ENCODE measurements around the gene CDCA8.
"Not testable (repeated sequence)": the region's sequence is repeated elsewhere in the genome, so short reads cannot be mapped to it uniquely, and the experiment has no call there.

CDCA8 gene

GRCh38 chr1:37731312-37732019 lies 39.1 kb downstream of the CDCA8 start:
- H3K27me3 ChIP-seq (ENCODE audit: control insufficient read depth, insufficient read depth, low read length): no peaks in the 10 kb centered on the region
- H3K9me3 ChIP-seq (ENCODE audit: control insufficient read depth, low read length): no peaks in the 10 kb centered on the region
- no peak overlapping the region for H3K9ac ChIP-seq (ENCODE audit: low read length)
- no peaks in the 10 kb centered on the region for H3K36me3 ChIP-seq (ENCODE audit: control insufficient read depth, insufficient read depth, low read length)
- no peak overlapping the region for H3K4me3 ChIP-seq (ENCODE audit: low read length)
- H3K4me1 ChIP-seq (ENCODE audit: control insufficient read depth, insufficient read depth, low read length): peaks cover 13% of the 10 kb centered on the region

GRCh38 chr1:37732111-37732780 lies 39.9 kb downstream of the CDCA8 start:
- Histone ChIP-seq H3K9ac (ENCODE audit: low read length) (no peak overlapping the region), H3K9me3 (ENCODE audit: control insufficient read depth, low read length) (no peaks in the 10 kb centered on the region), H3K27me3 (ENCODE audit: control insufficient read depth, insufficient read depth, low read length) (no peaks in the 10 kb centered on the region), H3K4me1 (ENCODE audit: control insufficient read depth, insufficient read depth, low read length) (peaks cover 13% of the 10 kb centered on the region), H3K36me3 (ENCODE audit: control insufficient read depth, insufficient read depth, low read length) (no peaks in the 10 kb centered on the region), H3K4me3 (ENCODE audit: low read length) (no peak overlapping the region)

GRCh38 chr1:37734629-37735591 lies 42.6 kb downstream of the CDCA8 start:
- no peaks in the 10 kb centered on the region for H3K27me3 ChIP-seq (ENCODE audit: control insufficient read depth, insufficient read depth, low read length)
- no peaks in the 10 kb centered on the region for H3K36me3 ChIP-seq (ENCODE audit: control insufficient read depth, insufficient read depth, low read length)
- H3K4me3 ChIP-seq (ENCODE audit: low read length): no peak overlapping the region
- H3K4me1 ChIP-seq (ENCODE audit: control insufficient read depth, insufficient read depth, low read length): peaks cover 13% of the 10 kb centered on the region
- H3K9ac ChIP-seq (ENCODE audit: low read length): no peak overlapping the region
- no peaks in the 10 kb centered on the region for H3K9me3 ChIP-seq (ENCODE audit: control insufficient read depth, low read length)

GRCh38 chr1:37737975-37738374 lies 45.7 kb downstream of the CDCA8 start:
- not testable (repeated sequence) for H3K4me1 ChIP-seq (ENCODE audit: control insufficient read depth, insufficient read depth, low read length); H3K9me3 ChIP-seq (ENCODE audit: control insufficient read depth, low read length); H3K9ac ChIP-seq (ENCODE audit: low read length); H3K27me3 ChIP-seq (ENCODE audit: control insufficient read depth, insufficient read depth, low read length); H3K4me3 ChIP-seq (ENCODE audit: low read length); H3K36me3 ChIP-seq (ENCODE audit: control insufficient read depth, insufficient read depth, low read length)

GRCh38 chr1:37738619-37739018 lies 46.3 kb downstream of the CDCA8 start:
- H3K36me3 ChIP-seq (ENCODE audit: control insufficient read depth, insufficient read depth, low read length); H3K4me3 ChIP-seq (ENCODE audit: low read length); H3K4me1 ChIP-seq (ENCODE audit: control insufficient read depth, insufficient read depth, low read length); H3K27me3 ChIP-seq (ENCODE audit: control insufficient read depth, insufficient read depth, low read length); H3K9me3 ChIP-seq (ENCODE audit: control insufficient read depth, low read length); H3K9ac ChIP-seq (ENCODE audit: low read length): not testable (repeated sequence)

GRCh38 chr1:37739222-37739621 lies 46.9 kb downstream of the CDCA8 start:
- Histone ChIP-seq H3K9ac (ENCODE audit: low read length) (no peak overlapping the region), H3K27me3 (ENCODE audit: control insufficient read depth, insufficient read depth, low read length) (no peaks in the 10 kb centered on the region), H3K4me3 (ENCODE audit: low read length) (no peak overlapping the region), H3K9me3 (ENCODE audit: control insufficient read depth, low read length) (no peaks in the 10 kb centered on the region), H3K36me3 (ENCODE audit: control insufficient read depth, insufficient read depth, low read length) (no peaks in the 10 kb centered on the region), H3K4me1 (ENCODE audit: control insufficient read depth, insufficient read depth, low read length) (peaks cover 5% of the 10 kb centered on the region)

GRCh38 chr1:37741130-37741529 lies 48.8 kb downstream of the CDCA8 start:
- H3K27me3 ChIP-seq (ENCODE audit: control insufficient read depth, insufficient read depth, low read length): no peaks in the 10 kb centered on the region
- H3K4me3 ChIP-seq (ENCODE audit: low read length): no peak overlapping the region
- no peaks in the 10 kb centered on the region for H3K9me3 ChIP-seq (ENCODE audit: control insufficient read depth, low read length)
- no peaks in the 10 kb centered on the region for H3K36me3 ChIP-seq (ENCODE audit: control insufficient read depth, insufficient read depth, low read length)
- no peaks in the 10 kb centered on the region for H3K4me1 ChIP-seq (ENCODE audit: control insufficient read depth, insufficient read depth, low read length)
- H3K9ac ChIP-seq (ENCODE audit: low read length): no peak overlapping the region

GRCh38 chr1:37741662-37742061 lies 49.3 kb downstream of the CDCA8 start:
- Histone ChIP-seq H3K36me3 (ENCODE audit: control insufficient read depth, insufficient read depth, low read length) (no peaks in the 10 kb centered on the region), H3K4me3 (ENCODE audit: low read length) (no peak overlapping the region), H3K4me1 (ENCODE audit: control insufficient read depth, insufficient read depth, low read length) (no peaks in the 10 kb centered on the region), H3K9ac (ENCODE audit: low read length) (no peak overlapping the region), H3K9me3 (ENCODE audit: control insufficient read depth, low read length) (no peaks in the 10 kb centered on the region), H3K27me3 (ENCODE audit: control insufficient read depth, insufficient read depth, low read length) (no peaks in the 10 kb centered on the region)

- Histone ChIP-seq H3K4me3 (ENCODE audit: low read length) (no peak overlapping the region), H3K36me3 (ENCODE audit: control insufficient read depth, insufficient read depth, low read length) (no peaks in the 10 kb centered on the region), H3K27me3 (ENCODE audit: control insufficient read depth, insufficient read depth, low read length) (peaks cover under 1% of the 10 kb centered on the region), H3K4me1 (ENCODE audit: control insufficient read depth, insufficient read depth, low read length) (no peaks in the 10 kb centered on the region), H3K9me3 (ENCODE audit: control insufficient read depth, low read length) (no peaks in the 10 kb centered on the region), H3K9ac (ENCODE audit: low read length) (no peak overlapping the region)
Observed at GRCh38 chr1:37746806-37747205, 54.5 kb downstream of the CDCA8 start.

GRCh38 chr1:37748565-37748964 lies 56.2 kb downstream of the CDCA8 start:
- Histone ChIP-seq H3K36me3 (ENCODE audit: control insufficient read depth, insufficient read depth, low read length) (no peaks in the 10 kb centered on the region), H3K4me3 (ENCODE audit: low read length) (no peak overlapping the region), H3K4me1 (ENCODE audit: control insufficient read depth, insufficient read depth, low read length) (no peaks in the 10 kb centered on the region), H3K9me3 (ENCODE audit: control insufficient read depth, low read length) (no peaks in the 10 kb centered on the region), H3K9ac (ENCODE audit: low read length) (no peak overlapping the region), H3K27me3 (ENCODE audit: control insufficient read depth, insufficient read depth, low read length) (peaks cover 10% of the 10 kb centered on the region)

- Histone ChIP-seq H3K4me3 (ENCODE audit: low read length) (peak overlapping the region; percentile 22), H3K27me3 (ENCODE audit: control insufficient read depth, insufficient read depth, low read length) (peaks cover 33% of the 10 kb centered on the region), H3K36me3 (ENCODE audit: control insufficient read depth, insufficient read depth, low read length) (no peaks in the 10 kb centered on the region)
Observed at GRCh38 chr1:37752213-37752582, 59.9 kb downstream of the CDCA8 start.

More at GRCh38 chr1:37752213-37752582, 59.9 kb downstream of the CDCA8 start:
- Histone ChIP-seq H3K9ac (ENCODE audit: low read length) (peak overlapping the region; percentile 13), H3K9me3 (ENCODE audit: control insufficient read depth, low read length) (no peaks in the 10 kb centered on the region), H3K4me1 (ENCODE audit: control insufficient read depth, insufficient read depth, low read length) (no peaks in the 10 kb centered on the region)

Data from mucosa of stomach (tissue), 1 donor.